Cardiac muscle cell (in vitro differentiated cells and primary cell): Measurements from ENCODE around the gene METTL17. TPM values are rescaled to one million over a fixed set of nuclear protein-coding genes. Genes with fewer than 3 reads are reported as not detected.

Experiments used
- DNase-seq, 2 donors: peaks; one replicate each; pipeline versions ENCODE4 v3.0.0 to v3.0.0-alpha.2; 2010 to 2017; ENCODE audit warnings: low read depth in 1 of 2, low spot score in 1 of 2
- H3K27ac ChIP-seq: fragments of 200-600 bp; sonication (generic); 2 replicates; pipeline ENCODE4 v1.5.1; 2016
- H3K27me3 ChIP-seq: fragments of 200-600 bp; sonication (generic); 2 replicates; pipeline ENCODE4 v1.6.0; 2016; ENCODE audit warnings: control low read depth
- H3K36me3 ChIP-seq: fragments of 200-600 bp; sonication (generic); 2 replicates; pipeline ENCODE4 v1.5.1; 2016; ENCODE audit warnings: control low read depth
- H3K4me1 ChIP-seq: fragments of 200-600 bp; sonication (generic); 2 replicates; pipeline ENCODE4 v1.8.1; 2017; ENCODE audit warnings: low read depth, mild to moderate bottlenecking, mixed run types
- H3K4me3 ChIP-seq: fragments of 200-600 bp; sonication (generic); 2 replicates; pipeline ENCODE4 v1.5.1; 2016; ENCODE audit warnings: mild to moderate bottlenecking
- H3K9me3 ChIP-seq: fragments of 200-600 bp; sonication (generic); 2 replicates; pipeline ENCODE4 v1.5.1; 2017; ENCODE audit warnings: low read depth, mild to moderate bottlenecking, control low read depth
- CTCF ChIP-seq: IDR thresholded peaks from 2 replicates; pipeline ENCODE4 v1.5.1; 2012; ENCODE audit warnings: low read depth, mild to moderate bottlenecking, low read length
- polyA plus RNA-seq: library from polyadenylated mRNA; unstranded; fragments of >200 nt; fragmentation: Nextera tagmentation; extraction: Ambion mirVana; gene quantifications from 2 replicates; pipeline ENCODE4 v1.2.1, GENCODE V29; 2016
- total RNA-seq: library from RNA; depleted of rRNA; stranded (reverse); fragments of >200 nt; gene quantifications from 2 replicates; pipeline ENCODE4 v1.2.3, GENCODE V29; 2016

The METTL17 gene
- total and polyA plus RNA-seq, 2 experiments from 2014 or later, result 122 to 152 TPM

GRCh38 chr14:21023174-21023573 is 33.4 kb downstream of the METTL17 start:
- no peak for DNase-seq
- H3K9me3 ChIP-seq, result no peaks in the 10 kb centered on the region
- no peak for TF ChIP-seq CTCF
- peak overlapping the region; percentile 65 for H3K4me3 ChIP-seq
- H3K27me3 ChIP-seq, result no peaks in the 10 kb centered on the region
- H3K36me3 ChIP-seq, result peaks cover 23% of the 10 kb centered on the region
- H3K27ac ChIP-seq, result no peak overlapping the region
- peaks cover 35% of the 10 kb centered on the region for H3K4me1 ChIP-seq

- no peaks in the 10 kb centered on the region for H3K27me3 ChIP-seq
- no peak for DNase-seq
- peak overlapping the region; percentile 65 for H3K4me3 ChIP-seq
- H3K36me3 ChIP-seq, result peaks cover 18% of the 10 kb centered on the region
- H3K27ac ChIP-seq, result peak overlapping the region; percentile 92
- TF ChIP-seq CTCF, result no peak
- peaks cover 35% of the 10 kb centered on the region for H3K4me1 ChIP-seq
- no peaks in the 10 kb centered on the region for H3K9me3 ChIP-seq
These were observed 34.2 kb downstream of the METTL17 start for GRCh38 chr14:21023817-21024584.

GRCh38 chr14:21024585-21025370 is 35.0 kb downstream of the METTL17 start, which contains the start of gene NDRG2:
TSS of gene NDRG2 (minus strand) at chr14:21025061. CDS start at chr14:21023315, 1,746 bp downstream.
- peaks cover 35% of the 10 kb centered on the region for H3K4me1 ChIP-seq
- H3K27me3 ChIP-seq, result no peaks in the 10 kb centered on the region
- DNase-seq, result peak; percentile 75 to 96
- H3K9me3 ChIP-seq, result no peaks in the 10 kb centered on the region
- H3K36me3 ChIP-seq, result peaks cover 10% of the 10 kb centered on the region
- H3K27ac ChIP-seq, result peak within 1 kb of the TSS; percentile 92
- TF ChIP-seq CTCF, result no peak
- H3K4me3 ChIP-seq, result peak within 1 kb of the TSS; percentile 65

- H3K4me1 ChIP-seq, result peaks cover 35% of the 10 kb centered on the region
- no peaks in the 10 kb centered on the region for H3K27me3 ChIP-seq
- H3K9me3 ChIP-seq, result no peaks in the 10 kb centered on the region
- peak overlapping the region; percentile 65 for H3K4me3 ChIP-seq
- no peak for TF ChIP-seq CTCF
- H3K36me3 ChIP-seq, result peaks cover 9% of the 10 kb centered on the region
- peak; percentile 59 to 91 for DNase-seq
- peak overlapping the region; percentile 92 for H3K27ac ChIP-seq
These were observed 35.8 kb downstream of the METTL17 start for GRCh38 chr14:21025371-21026273.
